ENCODE results near the gene SGIP1. TPM values are rescaled to one million over a fixed set of nuclear protein-coding genes. Genes with fewer than 3 reads are reported as not detected.

SGIP1 gene
- total RNA-seq, 4 donors from 2014 or later, result 0.10 to 2.8 (median 0.66) TPM

GRCh38 chr1:66599899-66600737, 66.2 kb downstream of the SGIP1 start:
- DNase-seq (ENCODE audit: low spot score in 2 of 2), result no peak
- H3K4me3 ChIP-seq, result no peak overlapping the region
- TF ChIP-seq POLR2AphosphoS5 (IDR thresholded peaks at IDR 0.05), result no peak
- no peak for TF ChIP-seq CTCF (IDR thresholded peaks at IDR 0.05)
- no peak for TF ChIP-seq EP300 (IDR thresholded peaks at IDR 0.05)
- TF ChIP-seq POLR2A (IDR thresholded peaks at IDR 0.05), result no peak
- H3K4me1 ChIP-seq, result no peaks in the 10 kb centered on the region
- H3K27ac ChIP-seq, result no peak overlapping the region
- H3K9me3 ChIP-seq, result no peaks in the 10 kb centered on the region
- 83% methylated on average over 14 of the region's 14 CpGs for WGBS
- H3K36me3 ChIP-seq, result no peaks in the 10 kb centered on the region
- H3K27me3 ChIP-seq, result no peaks in the 10 kb centered on the region

- no peaks in the 10 kb centered on the region for H3K27me3 ChIP-seq
- H3K4me1 ChIP-seq, result no peaks in the 10 kb centered on the region
- no peaks in the 10 kb centered on the region for H3K9me3 ChIP-seq
- no peaks in the 10 kb centered on the region for H3K36me3 ChIP-seq
- TF ChIP-seq POLR2A (IDR thresholded peaks at IDR 0.05) (no peak), CTCF (IDR thresholded peaks at IDR 0.05) (no peak), EP300 (IDR thresholded peaks at IDR 0.05) (no peak), POLR2AphosphoS5 (IDR thresholded peaks at IDR 0.05) (no peak)
- H3K27ac ChIP-seq, result no peak overlapping the region
- no peak overlapping the region for H3K4me3 ChIP-seq
- WGBS, result 81% methylated on average over 10 of the region's 10 CpGs
- no peak for DNase-seq (ENCODE audit: low spot score in 2 of 2)
Observed at GRCh38 chr1:66605419-66605997, 71.6 kb downstream of the SGIP1 start.

- Histone ChIP-seq H3K27me3 (no peaks in the 10 kb centered on the region), H3K4me1 (no peaks in the 10 kb centered on the region), H3K36me3 (no peaks in the 10 kb centered on the region), H3K27ac (no peak overlapping the region), H3K4me3 (no peak overlapping the region), H3K9me3 (no peaks in the 10 kb centered on the region)
- DNase-seq (ENCODE audit: low spot score in 2 of 2), result no peak
- WGBS, result 79% methylated on average over 3 of the region's 3 CpGs
- TF ChIP-seq EP300 (IDR thresholded peaks at IDR 0.05) (no peak), CTCF (IDR thresholded peaks at IDR 0.05) (no peak)
Observed at GRCh38 chr1:66606362-66607065, 72.6 kb downstream of the SGIP1 start.

- H3K4me1 ChIP-seq, result no peaks in the 10 kb centered on the region
- no peak for DNase-seq (ENCODE audit: low spot score in 2 of 2)
- no peak overlapping the region for H3K27ac ChIP-seq
- H3K9me3 ChIP-seq, result no peaks in the 10 kb centered on the region
- TF ChIP-seq EP300 (IDR thresholded peaks at IDR 0.05) (no peak), POLR2AphosphoS5 (IDR thresholded peaks at IDR 0.05) (no peak), POLR2A (IDR thresholded peaks at IDR 0.05) (no peak), CTCF (IDR thresholded peaks at IDR 0.05) (no peak)
- H3K4me3 ChIP-seq, result no peak overlapping the region
- H3K27me3 ChIP-seq, result no peaks in the 10 kb centered on the region
- 83% methylated on average over 2 of the region's 2 CpGs for WGBS
- H3K36me3 ChIP-seq, result no peaks in the 10 kb centered on the region
Observed at GRCh38 chr1:66607458-66607857, 73.5 kb downstream of the SGIP1 start.

- DNase-seq (ENCODE audit: low spot score in 2 of 2), result no peak
- no peaks in the 10 kb centered on the region for H3K36me3 ChIP-seq
- no peaks in the 10 kb centered on the region for H3K27me3 ChIP-seq
- TF ChIP-seq POLR2A (IDR thresholded peaks at IDR 0.05) (no peak), POLR2AphosphoS5 (IDR thresholded peaks at IDR 0.05) (no peak), EP300 (IDR thresholded peaks at IDR 0.05) (no peak), CTCF (IDR thresholded peaks at IDR 0.05) (no peak)
- no peak overlapping the region for H3K4me3 ChIP-seq
- 84% methylated on average over 4 of the region's 4 CpGs for WGBS
- no peaks in the 10 kb centered on the region for H3K4me1 ChIP-seq
- H3K9me3 ChIP-seq, result no peaks in the 10 kb centered on the region
- H3K27ac ChIP-seq, result no peak overlapping the region
Observed at GRCh38 chr1:66613187-66613586, 79.2 kb downstream of the SGIP1 start.
